ENCODE measurements around the gene PNPLA6. TPM values are rescaled to one million over a fixed set of nuclear protein-coding genes. Genes with fewer than 3 reads are reported as not detected.
A peak's percentile ranks its signal among the peaks of the same experiment; 100 is the strongest.

The PNPLA6 gene
- total RNA-seq, 1 experiment from 2014 or later = 75.8 TPM

GRCh38 chr19:7596211-7596937 lies 60.9 kb downstream of the PNPLA6 start:
- Mint-ChIP-seq H3K27ac (ENCODE audit: low read depth, unreplicated experiment) (peak overlapping the region; percentile 49), H3K4me1 (ENCODE audit: insufficient read depth, unreplicated experiment) (peaks cover 5% of the 10 kb centered on the region), H3K36me3 (ENCODE audit: insufficient read depth, unreplicated experiment) (no peaks in the 10 kb centered on the region), H3K9me3 (ENCODE audit: unreplicated experiment) (no peaks in the 10 kb centered on the region), H3K27me3 (ENCODE audit: insufficient read depth, unreplicated experiment) (no peaks in the 10 kb centered on the region), H3K4me3 (ENCODE audit: unreplicated experiment) (peak overlapping the region; percentile 71)
- no TSS peak for BruUV-seq (replicated peaks)
- CTCF ChIA-PET = interaction anchor here (0.6 to 4.1 kb wide), 5 partner anchors 24 to 1518 kb away, joined by 3 to 35 read pairs (median 3); partner anchors contain the start of gene TRAPPC5
- intact Hi-C loops (cut with micrococcal nuclease) = no loop called here
- TF ChIP-seq CTCF (IDR thresholded peaks at IDR 0.05; ENCODE audit: unreplicated experiment) = no peak
- no peak for DNase-seq (ENCODE audit: unreplicated experiment)
- POLR2A ChIA-PET = interaction anchor here (1.2 to 2.8 kb wide), 6 partner anchors 11 to 32 kb away, joined by 4 to 18 read pairs (median 8); partner anchors contain the start of genes PET100 and XAB2

- no TSS peak for BruUV-seq (replicated peaks)
- H3K27me3 Mint-ChIP-seq (ENCODE audit: insufficient read depth, unreplicated experiment) = no peaks in the 10 kb centered on the region
- no peak for DNase-seq (ENCODE audit: unreplicated experiment)
- peaks cover 5% of the 10 kb centered on the region for H3K4me1 Mint-ChIP-seq (ENCODE audit: insufficient read depth, unreplicated experiment)
- intact Hi-C loops (cut with micrococcal nuclease) = no loop called here
- H3K4me3 Mint-ChIP-seq (ENCODE audit: unreplicated experiment) = no peak overlapping the region
- H3K36me3 Mint-ChIP-seq (ENCODE audit: insufficient read depth, unreplicated experiment) = no peaks in the 10 kb centered on the region
- TF ChIP-seq CTCF (IDR thresholded peaks at IDR 0.05; ENCODE audit: unreplicated experiment) = no peak
- no peak overlapping the region for H3K27ac Mint-ChIP-seq (ENCODE audit: low read depth, unreplicated experiment)
- POLR2A ChIA-PET = interaction anchor here (0.6 to 2.8 kb wide), 7 partner anchors 12 to 101 kb away, joined by 3 to 18 read pairs (median 7); partner anchors contain the start of genes PET100 and XAB2
- no peaks in the 10 kb centered on the region for H3K9me3 Mint-ChIP-seq (ENCODE audit: unreplicated experiment)
- CTCF ChIA-PET = interaction anchor here (0.6 to 4.1 kb wide), 6 partner anchors 30 to 481 kb away, joined by 3 to 35 read pairs (median 3); no protein-coding TSS in a partner anchor
Observed at GRCh38 chr19:7597689-7598088, 62.2 kb downstream of the PNPLA6 start.

GRCh38 chr19:7598180-7598579 lies 62.7 kb downstream of the PNPLA6 start:
- no TSS peak for BruUV-seq (replicated peaks)
- Mint-ChIP-seq H3K4me3 (ENCODE audit: unreplicated experiment) (no peak overlapping the region), H3K27ac (ENCODE audit: low read depth, unreplicated experiment) (no peak overlapping the region), H3K27me3 (ENCODE audit: insufficient read depth, unreplicated experiment) (no peaks in the 10 kb centered on the region), H3K9me3 (ENCODE audit: unreplicated experiment) (no peaks in the 10 kb centered on the region), H3K4me1 (ENCODE audit: insufficient read depth, unreplicated experiment) (peaks cover 5% of the 10 kb centered on the region), H3K36me3 (ENCODE audit: insufficient read depth, unreplicated experiment) (no peaks in the 10 kb centered on the region)
- POLR2A ChIA-PET = interaction anchor here (2.5 to 2.8 kb wide), 2 partner anchors 29 to 31 kb away, joined by 8 to 18 read pairs; partner anchors contain the start of genes PET100 and XAB2
- CTCF ChIA-PET = interaction anchor here (0.6 to 4.1 kb wide), 4 partner anchors 30 to 244 kb away, joined by 3 to 35 read pairs (median 3); no protein-coding TSS in a partner anchor
- intact Hi-C loops (cut with micrococcal nuclease) = no loop called here
- DNase-seq (ENCODE audit: unreplicated experiment) = no peak
- TF ChIP-seq CTCF (IDR thresholded peaks at IDR 0.05; ENCODE audit: unreplicated experiment) = no peak

GRCh38 chr19:7600721-7601120 lies 65.2 kb downstream of the PNPLA6 start:
- no peak for TF ChIP-seq CTCF (IDR thresholded peaks at IDR 0.05; ENCODE audit: unreplicated experiment)
- no peak for DNase-seq (ENCODE audit: unreplicated experiment)
- no peaks in the 10 kb centered on the region for H3K27me3 Mint-ChIP-seq (ENCODE audit: insufficient read depth, unreplicated experiment)
- H3K4me3 Mint-ChIP-seq (ENCODE audit: unreplicated experiment) = no peak overlapping the region
- POLR2A ChIA-PET = no interaction called here
- CTCF ChIA-PET = no interaction called here
- intact Hi-C loops (cut with micrococcal nuclease) = no loop called here
- H3K36me3 Mint-ChIP-seq (ENCODE audit: insufficient read depth, unreplicated experiment) = no peaks in the 10 kb centered on the region
- no TSS peak for BruUV-seq (replicated peaks)
- peaks cover 5% of the 10 kb centered on the region for H3K9me3 Mint-ChIP-seq (ENCODE audit: unreplicated experiment)
- H3K27ac Mint-ChIP-seq (ENCODE audit: low read depth, unreplicated experiment) = no peak overlapping the region
- no peaks in the 10 kb centered on the region for H3K4me1 Mint-ChIP-seq (ENCODE audit: insufficient read depth, unreplicated experiment)

Measured in MCF 10A (cell line).